T47D (cell line): Measurements from ENCODE around the gene LARGE1.

ENCODE experiments used
- DNase-seq, 2 experiments: peaks; one replicate each; pipeline versions ENCODE4 v3.0.0 to v3.0.0-alpha.2; 2011 to 2012; ENCODE audit warnings: low read depth in 1 of 2, low spot score in 1 of 2
- JUND ChIP-seq: IDR thresholded peaks from 2 replicates; pipeline ENCODE4 v1.6.1; 2012; ENCODE audit warnings: low read depth
- in situ Hi-C: cut with HindIII; loops from 2 replicates; pipeline ENCODE4 v1.10.0; 2016; ENCODE audit warnings: low sequenced_read_pairs, low pct_unique_long_range_greater_than_20kb

Gene LARGE1

GRCh38 chr22:33232071-33232470, 688.2 kb downstream of the LARGE1 start:
- no peak for DNase-seq
- no peak for TF ChIP-seq JUND
- in situ Hi-C loops: no loop called here

- no peak for DNase-seq
- TF ChIP-seq JUND: no peak
- in situ Hi-C loops: no loop called here
Observed at GRCh38 chr22:33227791-33228190, 692.5 kb downstream of the LARGE1 start.

GRCh38 chr22:33224841-33225240, 695.4 kb downstream of the LARGE1 start:
- TF ChIP-seq JUND: no peak
- DNase-seq: no peak
- in situ Hi-C loops: no loop called here
